GM21576 (cell line): Measurements from ENCODE around the gene MIEF1.

Experiments used
- ATAC-seq: cut with Tn5 transposase; IDR thresholded peaks from one replicate; pipeline ENCODE4 v1.9.1; 2021; ENCODE audit warnings: mild to moderate bottlenecking, moderate library complexity; ENCODE audit not compliant: unreplicated experiment

The MIEF1 gene

GRCh38 chr22:39554151-39554550, 52.1 kb downstream of the MIEF1 start:
- ATAC-seq, result no peak

DNA sequence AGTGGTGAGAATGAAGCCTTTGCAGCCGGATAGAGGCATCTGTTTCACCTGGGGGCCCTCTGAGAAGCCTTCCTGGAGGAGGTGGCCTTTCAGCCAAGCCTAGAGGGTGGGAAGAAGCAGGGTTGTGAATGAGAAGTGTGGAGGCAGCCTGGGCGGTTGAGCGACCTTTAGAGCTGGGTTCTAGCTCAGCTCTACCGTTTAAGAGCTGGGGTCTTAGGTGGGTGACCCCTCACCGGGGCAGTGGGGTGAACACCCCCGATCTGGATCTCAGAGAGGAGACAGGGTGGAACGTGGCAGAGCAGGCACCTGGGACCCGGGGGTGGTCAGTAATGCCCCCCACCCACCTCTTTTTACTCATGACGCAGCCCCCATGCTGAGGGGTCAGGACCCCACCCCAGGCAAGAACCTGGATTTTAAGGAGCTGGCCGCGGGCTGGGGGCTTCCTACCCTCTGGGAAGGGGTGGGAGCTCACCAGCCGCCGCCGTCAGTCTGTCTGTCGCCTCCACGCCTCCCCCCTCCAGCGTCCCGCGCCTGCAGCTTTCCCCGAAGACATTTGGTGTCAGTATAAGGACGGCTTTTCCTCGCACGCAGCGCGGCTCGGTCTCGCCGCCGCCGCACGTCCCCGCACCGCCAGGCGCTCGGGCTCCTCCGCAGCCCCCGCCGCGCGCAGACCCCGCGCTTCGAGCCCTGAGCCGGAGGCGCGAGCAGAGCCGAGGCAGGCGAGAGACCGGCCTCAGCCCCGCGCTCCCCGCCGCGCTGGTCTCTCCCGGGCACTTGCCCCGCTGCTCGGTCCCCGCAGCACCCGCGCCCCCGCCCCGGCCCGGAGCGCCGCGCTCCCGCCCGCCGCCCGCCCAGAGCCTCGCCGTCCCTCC, 55.1 kb downstream of the MIEF1 start:
- ATAC-seq, result no peak

GRCh38 chr22:39558254-39558727, 56.2 kb downstream of the MIEF1 start:
- no peak for ATAC-seq

GRCh38 chr22:39558950-39559349, 56.9 kb downstream of the MIEF1 start:
- ATAC-seq, result no peak

DNA sequence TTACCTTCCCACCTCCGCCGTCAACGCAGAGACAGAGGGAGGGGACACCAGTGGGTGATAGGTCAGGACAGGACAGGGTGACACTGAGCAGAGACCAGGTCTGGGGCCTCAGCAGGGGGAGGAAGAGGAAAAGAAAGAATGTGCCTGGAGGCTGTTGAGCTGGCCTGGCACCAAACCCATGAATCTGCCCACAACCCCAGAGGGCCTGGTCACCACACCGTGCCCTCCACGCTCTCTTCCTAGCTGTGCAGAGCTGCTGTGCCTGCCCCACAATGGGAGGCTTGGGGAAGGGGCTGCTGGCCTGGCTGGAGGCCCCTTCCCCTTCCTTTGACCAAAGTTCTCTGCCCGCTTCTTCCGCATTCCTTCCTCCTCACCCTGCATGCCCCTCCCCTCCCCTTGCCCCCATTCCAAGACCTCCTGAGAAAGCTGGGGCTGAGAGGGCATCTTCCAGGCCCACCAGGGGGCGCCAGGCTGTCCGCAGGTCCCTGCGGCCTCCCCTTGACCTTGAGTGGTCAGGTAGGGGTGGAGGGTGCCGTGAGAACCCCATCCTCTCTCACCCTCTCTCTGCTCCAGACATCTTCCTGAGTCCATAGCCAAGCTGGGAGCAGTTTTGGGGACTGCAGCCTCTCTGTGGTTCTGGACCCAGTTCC, 57.5 kb downstream of the MIEF1 start:
- ATAC-seq, result no peak

DNA sequence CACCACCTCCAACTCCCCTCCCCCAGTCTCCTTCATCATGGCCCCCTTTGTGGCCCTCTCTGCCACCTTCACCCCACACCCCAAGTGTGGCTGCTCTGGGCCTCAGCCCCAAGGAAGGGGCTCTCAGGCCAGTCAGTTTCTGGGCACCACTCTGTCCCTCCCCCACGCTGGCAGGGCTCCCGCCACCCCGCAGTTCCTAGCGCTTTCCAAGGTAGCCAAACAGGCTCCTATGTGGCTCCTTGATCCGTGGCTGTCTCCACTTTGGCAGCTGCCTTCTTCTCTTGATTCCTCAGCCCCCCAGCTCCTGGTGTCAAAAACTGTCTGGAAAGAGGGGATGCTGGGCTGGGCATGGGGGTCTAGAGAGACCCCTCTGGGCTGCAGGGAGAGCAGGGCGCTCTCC, 58.0 kb downstream of the MIEF1 start:
- no peak for ATAC-seq

- ATAC-seq, result no peak
Observed at GRCh38 chr22:39562839-39563489, 60.9 kb downstream of the MIEF1 start.

DNA sequence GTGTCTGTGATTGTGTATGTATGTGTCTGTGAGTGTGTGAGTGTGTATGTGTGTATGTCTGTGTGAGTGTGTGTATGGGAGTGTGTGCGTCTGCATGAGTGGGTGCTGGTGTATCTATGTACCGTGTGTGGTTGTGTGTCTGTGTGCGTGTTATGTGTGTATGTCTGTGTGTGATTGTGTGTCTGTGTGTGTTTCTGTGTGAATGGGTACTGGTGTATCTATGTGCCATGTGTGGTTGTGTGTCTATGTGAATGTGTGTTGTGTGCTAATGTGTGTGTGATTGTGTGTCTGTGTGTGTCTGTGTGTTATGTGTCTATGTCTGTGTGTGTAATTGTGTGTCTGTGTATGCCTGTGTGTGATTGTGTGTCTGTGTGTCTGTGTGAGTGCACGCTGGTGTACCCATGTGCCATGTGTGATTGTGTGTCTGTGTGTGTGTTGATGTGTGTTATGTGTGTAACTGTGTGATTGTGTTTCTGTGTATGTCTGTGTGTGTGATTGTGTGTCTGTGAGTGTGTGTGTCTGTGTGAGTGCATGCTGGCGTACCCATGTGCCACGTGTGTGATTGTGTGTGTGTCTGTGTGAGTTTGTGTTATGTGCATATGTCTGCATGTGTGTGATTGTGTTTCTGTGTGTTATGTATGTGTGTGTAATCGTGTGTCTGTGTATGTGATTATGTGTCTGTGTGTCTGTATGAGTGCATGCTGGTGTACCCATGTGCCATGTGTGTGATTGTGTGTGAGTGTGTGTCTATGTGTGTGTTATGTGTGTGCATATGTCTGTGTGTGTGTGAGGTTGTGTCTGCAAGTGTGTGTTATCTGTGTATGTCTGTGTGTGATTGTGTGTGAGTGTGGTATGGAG, 61.7 kb downstream of the MIEF1 start:
- ATAC-seq, result no peak

GRCh38 chr22:39565414-39565944, 63.4 kb downstream of the MIEF1 start:
- ATAC-seq, result no peak

DNA sequence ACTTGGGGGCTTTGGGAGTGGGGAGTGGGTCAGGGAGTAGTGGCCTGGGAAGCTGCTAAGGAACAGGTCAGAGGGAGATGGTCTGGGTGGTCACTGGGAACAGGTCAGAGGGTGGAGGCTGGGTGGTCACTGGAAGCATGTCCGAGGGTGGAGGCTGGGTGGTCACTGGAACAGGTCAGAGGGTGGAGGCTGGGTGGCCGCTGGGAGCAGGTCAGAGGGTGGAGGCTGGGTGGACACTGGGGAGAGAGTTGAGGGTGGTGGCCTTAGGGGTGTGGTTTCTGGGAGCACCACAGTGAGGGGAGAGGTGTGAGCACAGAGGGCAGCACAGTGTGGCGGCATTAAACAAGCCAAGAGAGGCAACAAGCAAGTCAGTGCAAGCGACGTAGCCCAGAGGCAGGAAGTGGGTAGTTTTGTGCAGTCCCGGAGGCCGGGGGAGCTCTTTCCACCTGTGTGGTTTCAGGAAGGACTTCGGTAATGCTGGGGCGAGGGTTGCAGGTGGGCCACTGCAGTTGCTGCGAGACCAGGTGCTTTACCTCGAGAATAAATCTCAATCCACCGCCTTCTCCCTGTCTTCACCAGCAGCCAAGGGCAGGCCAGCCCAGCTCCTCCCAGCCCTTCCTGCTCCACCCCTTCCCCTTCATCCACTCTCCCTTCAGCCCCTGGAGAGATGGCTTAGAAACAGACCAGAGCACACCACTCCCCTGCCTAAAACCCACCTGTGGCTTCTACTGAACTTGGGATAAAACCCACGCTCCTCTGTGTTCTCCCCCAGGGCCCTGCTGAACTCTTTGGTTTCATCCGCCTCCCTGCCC, 65.3 kb downstream of the MIEF1 start:
- no peak for ATAC-seq
